ENCODE data around the gene ADCY5.

- TF ChIP-seq POLR2A (IDR thresholded peaks at IDR 0.05), result no peak
- no peak for TF ChIP-seq CTCF (IDR thresholded peaks at IDR 0.05)
Observed at GRCh38 chr3:123423806-123424205, 25.1 kb downstream of the ADCY5 start.

Measured in Peyer's patch (tissue), 4 donors.